DOHH2 (cell line): ENCODE measurements around the gene MALRD1.

ENCODE experiments used
- H3F3A ChIP-seq: fragments of 200-600 bp; sonication (generic), shearing (Covaris generic); 2 replicates; pipeline ENCODE4 v1.6.0; 2016; ENCODE audit warnings: antibody characterized with exemption, mild to moderate bottlenecking; ENCODE audit not compliant: control insufficient read depth, insufficient read depth
- H3K27ac ChIP-seq: fragments of 200-600 bp; sonication (generic); 2 replicates; pipeline ENCODE4 v1.5.1; 2014; ENCODE audit warnings: low read depth, mild to moderate bottlenecking, low read length, moderate library complexity
- H3K27me3 ChIP-seq: fragments of 200-600 bp; sonication (generic); 2 replicates; pipeline ENCODE4 v1.6.1; 2014; ENCODE audit warnings: mild to moderate bottlenecking, low read length, mixed read lengths; ENCODE audit not compliant: control insufficient read depth
- H3K36me3 ChIP-seq: fragments of 200-600 bp; sonication (generic); 2 replicates; pipeline ENCODE4 v1.6.1; 2014; ENCODE audit warnings: mild to moderate bottlenecking, low read length, moderate library complexity, mixed read lengths; ENCODE audit not compliant: control insufficient read depth
- H3K4me1 ChIP-seq: fragments of 200-600 bp; sonication (generic); 2 replicates; pipeline ENCODE4 v1.6.1; 2014; ENCODE audit warnings: mild to moderate bottlenecking, low read length, mixed read lengths; ENCODE audit not compliant: control insufficient read depth
- H3K4me2 ChIP-seq: fragments of 200-600 bp; sonication (generic); 2 replicates; pipeline ENCODE4 v1.6.0; 2014; ENCODE audit warnings: mild to moderate bottlenecking, low read length, moderate library complexity
- H3K4me3 ChIP-seq: fragments of 200-600 bp; sonication (generic); 2 replicates; pipeline ENCODE4 v1.5.1; 2014; ENCODE audit warnings: mild to moderate bottlenecking, low read length, mixed read lengths
- H3K79me2 ChIP-seq: fragments of 200-600 bp; sonication (generic); 2 replicates; pipeline ENCODE4 v1.6.1; 2014; ENCODE audit warnings: mild to moderate bottlenecking, low read length, mixed read lengths; ENCODE audit not compliant: control insufficient read depth
- H3K9me2 ChIP-seq: fragments of 200-600 bp; sonication (generic); replicated peaks from 2 replicates; pipeline ENCODE4 v1.6.1; 2014; ENCODE audit warnings: mild to moderate bottlenecking, low read length, mixed read lengths; ENCODE audit not compliant: control insufficient read depth
- H3K9me3 ChIP-seq: fragments of 200-600 bp; sonication (generic); 2 replicates; pipeline ENCODE4 v1.6.1; 2014; ENCODE audit warnings: antibody characterized with exemption, low read length, mixed read lengths; ENCODE audit not compliant: control insufficient read depth, insufficient read depth
- H4K20me1 ChIP-seq: fragments of 200-600 bp; sonication (generic); 2 replicates; pipeline ENCODE4 v1.6.0; 2014; ENCODE audit warnings: low read depth, mild to moderate bottlenecking, antibody characterized with exemption, low read length, moderate library complexity; ENCODE audit not compliant: control insufficient read depth, insufficient read depth
- EZH2phosphoT487 ChIP-seq: fragments of 200-600 bp; sonication (generic); IDR thresholded peaks from 2 replicates; pipeline ENCODE4 v1.6.1; 2017; ENCODE audit warnings: borderline replicate concordance, mild to moderate bottlenecking, antibody characterized with exemption, low read length, moderate library complexity, mixed read lengths
- TF ChIP-seq, protein P1 (sequence below): fragments of 200-600 bp; sonication (generic); IDR thresholded peaks from one replicate; pipeline ENCODE4 v1.5.1; 2014; ENCODE audit warnings: antibody characterized with exemption, mild to moderate bottlenecking, low read depth, low read length; ENCODE audit not compliant: poor library complexity, severe bottlenecking

MALRD1 gene

DNA sequence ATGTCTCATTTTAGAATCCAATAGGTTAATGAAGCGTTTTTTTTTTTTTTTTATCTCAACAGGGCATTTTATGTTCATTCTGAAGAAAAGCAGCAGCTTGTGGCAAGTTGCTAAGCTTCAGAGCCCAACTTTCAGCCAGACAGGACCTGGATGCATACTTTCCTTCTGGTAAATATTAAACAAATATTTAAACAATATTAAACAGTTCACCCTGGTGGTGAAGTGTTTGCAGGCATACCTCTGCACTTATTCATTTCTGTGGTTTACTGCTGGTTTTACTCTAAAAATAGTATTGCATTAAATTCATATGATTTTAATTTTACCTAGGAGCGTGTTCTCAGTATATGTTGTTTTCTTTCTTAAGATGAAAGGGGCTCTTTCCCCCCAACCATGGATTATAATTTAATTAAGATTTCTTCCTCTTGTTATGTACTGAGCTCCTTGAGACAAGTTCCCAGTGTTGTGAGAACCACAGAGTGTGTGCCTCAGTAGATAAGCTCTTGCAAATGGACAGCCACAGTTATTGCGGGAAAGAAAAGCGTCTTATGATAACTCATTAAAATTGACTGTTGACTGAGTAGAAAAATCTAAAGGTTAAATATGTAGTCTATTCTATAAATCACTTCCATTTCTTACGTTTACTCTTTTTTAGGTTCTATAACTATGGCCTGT lies 155.8 kb downstream of the MALRD1 start:
- no peak overlapping the region for H3K4me2 ChIP-seq
- no peaks in the 10 kb centered on the region for H3K36me3 ChIP-seq
- H3K4me1 ChIP-seq, result no peaks in the 10 kb centered on the region
- no peak overlapping the region for H3K27ac ChIP-seq
- no peaks in the 10 kb centered on the region for H3F3A ChIP-seq
- H3K79me2 ChIP-seq, result no peaks in the 10 kb centered on the region
- H3K9me2 ChIP-seq, result no peaks in the 10 kb centered on the region
- H3K27me3 ChIP-seq, result no peaks in the 10 kb centered on the region
- TF ChIP-seq, protein P1, sequence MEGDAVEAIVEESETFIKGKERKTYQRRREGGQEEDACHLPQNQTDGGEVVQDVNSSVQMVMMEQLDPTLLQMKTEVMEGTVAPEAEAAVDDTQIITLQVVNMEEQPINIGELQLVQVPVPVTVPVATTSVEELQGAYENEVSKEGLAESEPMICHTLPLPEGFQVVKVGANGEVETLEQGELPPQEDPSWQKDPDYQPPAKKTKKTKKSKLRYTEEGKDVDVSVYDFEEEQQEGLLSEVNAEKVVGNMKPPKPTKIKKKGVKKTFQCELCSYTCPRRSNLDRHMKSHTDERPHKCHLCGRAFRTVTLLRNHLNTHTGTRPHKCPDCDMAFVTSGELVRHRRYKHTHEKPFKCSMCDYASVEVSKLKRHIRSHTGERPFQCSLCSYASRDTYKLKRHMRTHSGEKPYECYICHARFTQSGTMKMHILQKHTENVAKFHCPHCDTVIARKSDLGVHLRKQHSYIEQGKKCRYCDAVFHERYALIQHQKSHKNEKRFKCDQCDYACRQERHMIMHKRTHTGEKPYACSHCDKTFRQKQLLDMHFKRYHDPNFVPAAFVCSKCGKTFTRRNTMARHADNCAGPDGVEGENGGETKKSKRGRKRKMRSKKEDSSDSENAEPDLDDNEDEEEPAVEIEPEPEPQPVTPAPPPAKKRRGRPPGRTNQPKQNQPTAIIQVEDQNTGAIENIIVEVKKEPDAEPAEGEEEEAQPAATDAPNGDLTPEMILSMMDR, result no peak
- TF ChIP-seq EZH2phosphoT487, result no peak
- no peaks in the 10 kb centered on the region for H4K20me1 ChIP-seq
- H3K9me3 ChIP-seq, result no peaks in the 10 kb centered on the region
- no peak overlapping the region for H3K4me3 ChIP-seq

DNA sequence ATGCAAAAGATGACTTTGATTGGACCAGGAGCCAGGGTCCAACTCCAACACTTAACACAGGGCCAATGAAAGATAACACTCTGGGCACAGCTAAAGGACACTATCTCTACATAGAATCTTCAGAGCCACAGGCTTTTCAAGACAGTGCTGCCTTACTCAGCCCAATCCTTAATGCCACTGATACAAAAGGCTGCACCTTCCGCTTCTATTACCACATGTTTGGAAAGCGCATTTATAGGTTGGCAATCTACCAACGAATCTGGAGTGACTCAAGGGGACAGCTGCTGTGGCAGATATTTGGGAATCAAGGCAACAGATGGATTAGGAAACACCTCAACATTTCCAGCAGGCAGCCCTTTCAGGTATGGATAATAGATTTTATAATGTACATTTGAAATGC lies 160.7 kb downstream of the MALRD1 start:
- no peak overlapping the region for H3K4me3 ChIP-seq
- no peak overlapping the region for H3K27ac ChIP-seq
- H3K27me3 ChIP-seq, result no peaks in the 10 kb centered on the region
- TF ChIP-seq, protein P1, result no peak
- no peak for TF ChIP-seq EZH2phosphoT487
- no peaks in the 10 kb centered on the region for H3K9me3 ChIP-seq
- no peaks in the 10 kb centered on the region for H3K79me2 ChIP-seq
- no peaks in the 10 kb centered on the region for H3K9me2 ChIP-seq
- H4K20me1 ChIP-seq, result no peaks in the 10 kb centered on the region
- H3K36me3 ChIP-seq, result no peaks in the 10 kb centered on the region
- no peak overlapping the region for H3K4me2 ChIP-seq
- no peaks in the 10 kb centered on the region for H3K4me1 ChIP-seq
- H3F3A ChIP-seq, result no peaks in the 10 kb centered on the region

DNA sequence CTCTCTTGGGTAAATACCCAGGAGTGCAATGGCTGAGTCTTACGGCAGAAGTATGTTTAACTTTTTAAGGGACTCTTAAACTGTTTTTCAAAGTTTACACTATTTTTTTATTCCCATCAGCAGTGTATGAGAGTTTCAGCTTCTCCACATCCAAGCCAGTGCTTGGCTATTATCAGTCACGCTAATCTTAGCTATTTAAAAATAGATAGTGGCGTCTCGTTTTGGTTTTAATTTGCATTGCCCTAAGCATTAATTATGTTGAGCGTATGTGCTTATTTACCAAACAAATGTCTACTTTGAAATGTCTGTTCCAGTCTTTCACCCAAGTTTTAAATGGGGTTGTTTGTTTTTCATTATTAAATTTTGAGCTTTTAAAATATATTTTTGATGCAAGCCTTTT lies 164.0 kb downstream of the MALRD1 start:
- no peaks in the 10 kb centered on the region for H3K79me2 ChIP-seq
- no peaks in the 10 kb centered on the region for H3K36me3 ChIP-seq
- no peak overlapping the region for H3K27ac ChIP-seq
- no peaks in the 10 kb centered on the region for H3K9me2 ChIP-seq
- no peak overlapping the region for H3K4me2 ChIP-seq
- no peaks in the 10 kb centered on the region for H3F3A ChIP-seq
- no peaks in the 10 kb centered on the region for H4K20me1 ChIP-seq
- TF ChIP-seq EZH2phosphoT487, result no peak
- TF ChIP-seq, protein P1, result no peak
- no peaks in the 10 kb centered on the region for H3K27me3 ChIP-seq
- H3K4me3 ChIP-seq, result no peak overlapping the region
- no peaks in the 10 kb centered on the region for H3K4me1 ChIP-seq
- H3K9me3 ChIP-seq, result no peaks in the 10 kb centered on the region
